Activated CD8-positive, alpha-beta memory T cell treated with anti-CD3 and anti-CD28 coated beads, Interleukin-2, amount 50 U/mL, for 4 hours (primary cell): ENCODE data around the gene SLC25A15.
"Not testable (repeated sequence)": the region's sequence is repeated elsewhere in the genome, so short reads cannot be mapped to it uniquely, and the experiment has no call there.

ENCODE experiments used
- DNase-seq: peaks from one replicate; pipeline ENCODE4 v3.0.0-alpha.2; 2020

Gene SLC25A15

DNA sequence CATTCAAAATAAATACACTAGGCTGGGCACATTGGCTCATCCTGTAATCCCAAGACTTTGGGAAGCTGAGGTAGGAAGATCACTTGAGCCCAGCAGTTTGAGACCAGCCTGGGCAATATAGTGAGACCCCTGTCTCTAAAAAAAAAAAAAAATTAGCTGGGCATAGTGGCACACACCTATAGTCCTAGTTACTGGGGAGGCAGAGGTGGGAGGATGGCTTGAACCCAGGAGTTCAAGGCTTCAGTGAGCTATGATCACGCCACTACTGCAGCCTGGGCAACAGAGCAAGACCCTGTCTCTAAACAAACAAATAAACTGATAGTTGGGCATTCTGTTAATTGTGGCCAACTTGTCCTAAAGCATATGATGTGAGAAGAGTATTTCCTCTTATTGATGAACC lies 6.4 kb upstream of the SLC25A15 start:
- not testable (repeated sequence) for DNase-seq

DNA sequence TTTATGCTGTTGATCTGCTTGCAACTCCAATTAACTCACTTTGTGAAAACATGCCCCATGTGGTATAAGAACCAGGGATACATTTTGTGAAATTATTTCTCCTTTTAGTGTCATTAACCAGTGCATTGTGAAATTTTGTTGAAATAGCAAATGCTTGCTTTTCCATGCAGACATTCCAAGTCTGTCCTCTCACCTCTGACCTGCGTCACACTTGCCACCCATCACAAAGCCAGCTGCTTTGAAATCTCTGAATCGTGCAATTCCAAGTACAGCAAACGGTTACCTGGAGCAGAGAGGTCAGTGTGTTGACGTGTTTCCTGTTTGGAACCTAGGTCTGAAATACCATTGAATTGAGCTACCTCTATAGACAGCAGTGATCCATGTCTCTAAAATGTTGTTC lies 4.9 kb upstream of the SLC25A15 start:
- DNase-seq: no peak

DNA sequence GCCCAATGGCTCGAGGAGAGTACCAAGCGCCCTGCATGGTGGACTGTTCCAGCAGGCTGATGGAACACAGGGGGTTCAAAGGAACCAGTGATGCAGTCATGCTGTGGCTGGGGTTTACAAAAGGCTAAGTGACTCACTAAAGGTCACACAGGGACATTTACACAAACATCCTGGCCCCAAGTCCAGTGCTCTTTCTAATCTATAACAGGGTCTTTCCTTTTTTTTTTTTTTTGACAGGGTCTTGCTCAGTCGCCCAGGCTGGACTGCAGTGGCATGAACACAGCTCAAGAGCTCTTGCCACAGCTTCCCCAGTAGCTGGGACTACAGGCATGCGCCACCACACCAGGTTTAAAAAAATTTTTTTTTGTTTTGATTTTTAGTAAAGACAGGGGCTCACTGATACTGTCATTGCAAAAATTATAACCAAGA lies 2.8 kb upstream of the SLC25A15 start:
- DNase-seq: no peak

DNA sequence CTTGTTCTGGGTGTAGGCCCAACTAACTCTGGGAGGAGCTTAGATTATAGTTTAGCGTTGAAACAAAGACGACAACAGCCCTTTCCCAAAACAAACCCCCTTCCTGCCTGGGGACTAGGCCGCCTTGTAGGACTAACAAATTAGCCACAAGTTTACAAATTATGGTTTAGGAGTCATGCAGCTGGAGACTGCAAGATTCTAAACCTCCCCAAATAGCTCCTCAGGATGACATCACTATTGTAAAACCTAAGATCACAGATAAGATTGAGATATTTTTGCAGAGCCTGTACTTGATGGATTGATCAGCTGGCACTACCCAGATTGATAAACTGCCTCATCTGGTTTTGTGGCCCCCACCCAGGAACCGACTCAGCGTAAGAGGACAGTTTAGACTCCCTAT lies 2.3 kb upstream of the SLC25A15 start:
- no peak for DNase-seq

DNA sequence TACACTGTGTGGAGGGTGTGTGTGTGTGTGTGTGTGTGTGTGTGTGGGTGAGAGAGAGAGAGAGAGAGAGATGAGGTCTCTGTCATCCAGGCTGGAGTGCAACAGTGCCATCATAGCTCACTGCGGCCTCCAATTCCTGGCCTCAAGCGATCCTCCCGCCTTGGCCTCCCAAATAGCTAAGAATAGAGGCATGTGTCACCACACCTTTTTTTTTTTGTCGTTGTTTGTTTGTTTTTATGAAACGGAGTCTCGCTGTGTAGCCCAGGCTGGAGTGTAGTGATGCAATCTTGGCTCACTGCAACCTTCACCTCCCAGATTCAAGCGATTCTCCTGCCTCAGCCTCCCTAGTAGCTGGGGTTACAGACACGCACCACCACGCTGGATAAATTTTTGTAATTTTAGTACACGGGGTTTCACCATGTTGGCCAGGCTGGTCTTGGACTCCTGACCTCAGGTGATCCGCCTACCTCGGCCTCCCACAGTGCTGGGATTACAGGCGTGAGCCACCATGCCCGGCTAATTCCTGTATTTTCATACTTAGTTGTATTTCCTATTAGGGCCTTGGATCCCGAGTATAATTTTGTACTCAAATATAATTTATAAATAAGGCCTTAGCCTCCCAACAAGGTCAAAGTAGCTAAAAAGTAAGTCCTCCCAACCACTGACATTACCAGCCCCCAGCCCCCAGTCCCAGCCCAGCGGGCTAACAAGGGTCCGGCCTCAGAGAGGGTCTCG lies 704 bp upstream of the SLC25A15 start:
- not testable (repeated sequence) for DNase-seq

DNA sequence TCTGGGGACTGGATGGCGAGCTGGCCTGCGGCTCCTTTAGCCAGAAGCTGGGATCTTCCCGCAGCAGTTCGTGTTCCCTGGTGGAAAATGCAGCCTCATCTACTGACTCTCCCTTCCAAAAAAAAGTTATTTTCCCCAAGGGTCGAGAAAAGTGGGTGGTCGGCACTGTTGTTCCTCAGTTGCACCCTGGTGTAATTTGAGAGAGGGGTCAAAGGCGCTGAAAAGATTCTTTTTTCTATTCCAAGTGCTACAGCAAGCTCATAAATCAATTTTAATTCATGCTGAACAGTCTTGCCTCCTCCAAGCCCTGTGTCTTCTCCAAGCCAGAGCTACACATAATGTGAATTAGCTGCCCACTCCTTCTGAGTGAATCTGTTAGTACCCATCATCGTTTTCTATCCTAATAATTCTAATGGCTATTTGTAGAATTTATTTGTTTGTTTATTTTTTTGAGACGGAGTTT lies 774 bp downstream of the SLC25A15 start:
- DNase-seq: no peak

DNA sequence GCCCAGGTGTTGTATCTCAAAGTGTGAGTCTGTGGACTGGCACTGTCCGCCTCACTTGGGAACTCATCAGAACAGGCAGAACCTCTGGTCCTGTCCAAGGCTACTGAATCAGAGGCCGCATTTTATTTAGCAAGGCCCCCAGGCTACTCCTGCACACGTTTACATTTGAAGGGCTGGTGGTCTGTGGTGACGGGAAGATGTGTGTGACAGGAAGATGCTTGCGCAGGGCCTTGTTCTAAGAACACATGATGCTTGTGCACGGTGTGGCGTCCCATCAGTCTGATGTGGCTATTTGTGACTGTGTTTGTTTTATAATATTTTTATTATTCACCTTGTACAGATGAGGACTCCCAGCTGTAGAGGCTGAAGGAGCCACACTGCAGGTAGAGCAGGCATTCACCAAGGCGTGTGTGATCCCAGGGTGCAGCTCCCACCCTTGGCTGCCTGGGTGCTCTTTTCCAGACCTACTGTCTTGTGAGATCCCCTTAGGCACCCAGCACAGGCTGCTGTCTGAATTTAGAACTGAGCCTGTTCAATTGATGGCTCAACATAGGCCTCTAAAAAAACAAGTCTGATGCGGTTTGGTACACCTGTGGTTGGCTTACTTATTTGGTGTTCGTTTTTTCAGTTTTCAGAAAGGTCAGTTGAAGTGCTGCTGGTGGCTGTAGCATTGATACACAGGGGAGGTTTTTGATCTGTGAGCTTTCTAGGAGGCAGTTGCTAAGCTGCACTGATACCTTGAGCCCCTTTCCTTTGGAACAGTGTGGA lies 3.1 kb downstream of the SLC25A15 start:
- no peak for DNase-seq

DNA sequence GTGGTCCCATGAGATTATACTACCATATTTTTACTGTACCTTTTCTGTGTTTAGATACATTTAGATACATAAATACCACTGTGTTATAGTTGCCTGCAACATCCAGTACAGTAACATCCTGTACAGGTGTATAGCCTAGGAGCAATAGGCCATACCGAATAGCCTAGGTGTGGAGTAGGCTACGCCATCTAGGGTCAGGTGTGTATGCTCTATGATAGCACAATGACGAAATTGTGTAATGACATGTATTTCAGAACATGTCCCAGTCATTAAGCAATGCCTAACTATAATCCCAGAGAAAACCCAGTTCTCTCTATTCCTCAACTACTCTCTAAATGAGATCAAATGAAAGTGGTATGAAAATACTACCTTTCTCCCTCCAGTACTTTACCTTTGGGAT lies 3.9 kb downstream of the SLC25A15 start:
- DNase-seq: no peak

DNA sequence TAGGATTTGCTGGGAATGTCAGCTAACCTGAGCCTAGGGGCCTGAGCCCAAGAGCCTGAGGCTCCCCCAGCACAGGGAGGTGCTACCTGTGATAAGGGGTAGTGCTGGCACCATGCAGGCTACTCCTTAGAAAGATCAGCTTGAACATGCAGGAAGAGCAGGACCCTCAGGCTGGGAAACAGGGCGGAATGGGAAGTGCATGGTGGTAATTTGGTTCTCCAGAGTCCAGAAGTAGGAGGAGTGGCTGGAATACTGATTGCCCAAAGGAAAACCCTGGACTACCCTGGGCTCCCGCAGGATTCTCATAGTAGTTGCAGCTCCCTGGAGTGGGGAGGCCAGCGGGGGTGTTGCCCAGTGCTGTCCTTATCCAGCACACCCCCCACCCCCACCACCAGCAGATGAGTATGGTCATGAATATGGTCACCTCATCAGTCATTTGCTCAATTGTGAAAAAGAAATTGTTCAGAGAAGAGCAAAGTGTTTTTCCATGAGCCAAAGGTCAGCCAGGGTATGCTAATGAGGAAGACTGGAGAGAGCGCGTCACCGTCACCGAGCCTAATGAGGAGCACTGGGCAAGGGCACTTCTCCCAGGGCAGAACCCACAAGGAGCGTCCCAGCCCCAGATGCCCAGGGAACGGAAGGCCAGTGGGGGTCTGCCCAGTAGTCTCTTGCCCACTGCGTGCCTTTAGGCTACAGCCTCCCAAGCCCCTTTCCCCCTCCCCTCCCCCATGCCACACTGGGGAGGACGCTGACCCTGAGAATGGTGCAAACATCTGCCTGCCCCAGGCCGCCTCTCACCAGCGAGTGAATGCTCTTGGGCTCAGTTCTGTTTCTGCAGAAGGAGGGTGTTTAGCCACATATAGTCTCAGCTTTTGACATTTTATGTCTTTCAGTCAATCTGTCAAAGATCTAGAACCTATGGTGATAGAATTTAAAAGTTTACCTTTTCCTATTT lies 5.3 kb downstream of the SLC25A15 start:
- DNase-seq: no peak

DNA sequence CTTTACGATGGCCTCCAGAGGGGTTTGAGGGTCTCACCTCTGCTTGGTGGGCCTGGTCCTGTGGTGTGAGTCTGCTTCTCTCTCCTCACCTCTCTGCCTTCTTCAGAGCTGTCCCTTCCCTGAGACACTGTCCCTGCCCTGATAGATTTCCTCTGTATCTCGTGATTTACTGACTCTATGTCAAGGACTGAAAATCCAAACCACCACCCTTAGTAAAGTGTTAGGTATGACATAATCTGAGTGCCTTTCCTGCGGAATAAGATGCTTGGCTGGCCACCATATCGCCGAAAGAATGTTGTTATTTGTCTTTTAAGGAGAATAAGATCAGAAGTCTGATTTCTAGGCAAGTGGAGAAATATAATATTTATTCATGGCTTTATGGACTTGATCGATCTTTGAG lies 7.2 kb downstream of the SLC25A15 start:
- no peak for DNase-seq

DNA sequence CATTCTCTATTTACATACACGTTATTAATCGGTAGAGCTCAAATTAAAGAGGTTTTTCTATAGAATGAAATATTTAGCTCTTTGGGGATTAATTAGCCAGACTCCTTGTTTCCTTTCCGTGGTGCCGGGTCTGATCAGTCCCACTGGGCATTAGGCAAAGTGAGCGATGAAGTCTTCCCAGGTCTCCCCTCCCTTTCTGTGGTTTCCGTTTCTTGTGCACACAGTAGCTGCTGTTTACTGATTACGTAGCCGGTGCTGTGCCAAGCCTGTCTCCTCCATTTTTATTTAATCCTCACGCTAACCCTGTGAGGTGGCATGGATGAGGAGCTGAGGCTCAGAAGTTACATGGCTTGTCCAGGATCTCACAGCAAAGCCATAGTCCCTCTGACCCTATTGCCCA lies 9.0 kb downstream of the SLC25A15 start:
- no peak for DNase-seq

DNA sequence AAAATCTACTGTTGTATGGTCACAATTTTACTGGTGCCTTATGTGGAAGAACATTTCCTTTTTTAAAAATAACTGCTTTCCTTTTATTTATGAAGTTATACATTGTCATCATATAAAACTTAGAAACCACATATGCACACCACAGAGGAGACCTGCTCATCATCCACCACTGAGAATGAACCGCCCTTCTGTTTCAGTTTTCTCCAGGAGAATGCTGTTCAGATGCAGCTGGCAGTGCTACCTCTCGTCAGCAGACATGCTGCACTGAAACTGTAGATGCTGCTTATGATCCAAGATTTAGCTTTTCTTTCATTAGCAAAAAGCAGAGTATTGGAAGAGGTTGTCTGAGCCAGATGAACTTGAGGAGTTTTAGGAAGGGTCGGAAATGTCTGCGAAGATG lies 10.1 kb downstream of the SLC25A15 start:
- no peak for DNase-seq

DNA sequence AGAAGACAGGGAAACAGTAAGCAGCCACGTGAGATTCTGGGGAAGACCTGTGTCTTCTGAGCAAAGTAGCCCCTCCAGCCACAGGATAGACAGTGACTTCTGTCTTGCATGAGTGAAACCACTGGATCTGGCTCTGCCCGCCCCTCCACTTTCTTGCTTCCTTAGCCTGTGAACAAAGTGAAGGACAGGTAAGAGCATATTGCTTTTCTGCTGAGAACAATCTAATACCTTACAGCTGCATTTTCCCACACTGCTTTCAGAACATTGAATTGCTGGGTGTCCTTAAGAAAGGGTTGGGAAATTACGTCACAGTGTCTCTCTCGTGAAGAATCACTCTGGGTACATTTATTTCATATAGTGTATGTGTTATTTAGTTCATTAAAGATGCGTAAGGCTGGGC lies 11.1 kb downstream of the SLC25A15 start:
- DNase-seq: no peak

DNA sequence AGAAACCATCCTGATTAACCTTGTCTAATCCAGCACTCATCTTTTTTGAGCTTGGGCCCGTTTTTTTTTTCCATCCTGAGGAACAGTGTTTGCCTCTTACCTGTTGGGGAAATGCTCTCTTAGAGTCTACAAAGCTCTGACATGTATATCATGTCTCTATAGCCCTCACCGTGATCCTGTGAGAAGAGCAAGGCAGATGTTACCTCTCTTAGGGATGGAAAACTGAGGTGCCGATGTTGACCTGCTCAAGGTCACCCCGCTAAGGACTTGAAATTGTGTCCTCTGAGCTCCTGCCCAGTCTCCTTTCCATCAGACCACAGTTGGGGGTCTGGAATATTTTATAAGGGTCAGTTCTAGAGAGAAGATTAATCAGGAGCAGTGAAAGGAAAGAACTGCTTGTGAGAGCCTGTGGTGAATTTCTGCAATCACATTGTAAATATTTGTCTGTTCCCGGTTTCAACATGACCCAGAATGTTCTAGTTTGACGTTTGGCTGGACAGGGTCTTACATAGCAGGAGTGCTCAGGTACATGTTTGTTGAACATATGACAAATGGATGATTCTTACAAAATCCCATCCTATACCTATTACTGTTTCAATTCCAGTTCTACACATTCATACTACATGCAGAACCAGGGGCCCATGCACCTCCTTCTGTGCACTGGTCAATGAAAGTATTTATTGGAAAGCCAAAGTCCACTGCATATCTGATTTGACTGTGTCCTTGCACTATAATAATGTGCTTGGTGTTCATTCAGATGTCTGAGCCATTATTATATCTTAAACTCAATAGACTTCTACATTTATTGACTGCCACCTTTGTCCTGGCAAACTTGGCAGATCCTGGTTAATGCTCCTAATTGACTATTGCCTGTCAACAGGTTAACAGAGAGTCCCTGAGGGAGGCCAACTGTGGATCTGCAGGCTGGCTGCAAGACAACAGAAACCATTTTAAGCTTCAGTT lies 12.1 kb downstream of the SLC25A15 start:
- no peak for DNase-seq

DNA sequence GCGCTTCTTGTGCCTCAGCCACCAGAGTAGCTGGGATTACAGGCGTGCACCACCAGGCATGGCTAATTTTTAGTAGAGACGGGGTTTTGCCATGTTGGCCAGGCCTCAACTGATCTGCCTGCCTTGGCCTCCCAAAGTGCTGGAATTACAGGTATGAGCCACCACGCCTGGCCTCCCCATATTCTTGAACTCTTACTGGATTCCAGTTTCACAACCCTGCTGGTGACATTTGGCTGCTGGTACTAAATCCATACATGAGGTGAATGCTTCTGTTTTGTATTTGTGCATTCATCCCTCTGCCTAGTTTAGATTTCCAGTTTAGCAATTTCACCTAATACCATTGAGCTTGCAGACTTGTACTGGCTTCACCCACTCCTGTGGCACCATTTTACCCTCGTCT lies 13.9 kb downstream of the SLC25A15 start:
- DNase-seq: no peak

DNA sequence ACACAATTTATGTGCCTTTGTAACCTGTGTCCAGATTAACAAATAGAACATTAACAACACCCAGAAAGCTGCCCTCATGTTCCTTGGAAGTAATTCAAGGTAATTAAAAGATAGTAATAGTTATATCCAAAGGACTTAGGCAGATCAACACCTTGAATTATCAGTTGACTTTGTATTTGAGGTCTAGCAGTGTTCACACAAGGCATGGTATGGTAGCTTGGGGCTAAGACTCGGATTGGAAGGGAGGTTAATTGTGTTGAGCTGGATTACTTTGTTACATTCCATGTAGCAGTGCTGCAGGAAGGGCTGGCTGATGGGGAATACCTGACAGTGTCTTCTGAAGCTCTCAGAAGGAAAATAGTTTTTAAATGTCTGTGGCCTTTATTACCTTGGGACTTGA lies 16.8 kb downstream of the SLC25A15 start:
- no peak for DNase-seq

DNA sequence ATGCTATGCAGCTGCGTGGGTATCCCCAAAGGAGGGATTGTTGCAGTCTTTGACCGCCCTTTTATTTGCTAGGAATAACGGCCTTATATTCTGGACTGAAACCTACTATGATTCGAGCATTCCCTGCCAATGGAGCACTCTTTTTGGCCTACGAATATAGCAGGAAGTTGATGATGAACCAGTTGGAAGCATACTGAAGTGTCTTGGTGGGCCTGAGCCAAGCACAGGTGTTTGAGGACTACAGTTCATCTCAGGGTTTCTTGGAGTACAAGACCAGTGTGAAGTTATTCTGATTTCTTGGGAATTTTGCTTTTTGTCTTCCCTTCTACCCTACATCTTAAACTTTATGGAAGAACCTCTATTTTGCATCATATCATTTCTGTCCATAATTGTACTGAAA lies 20.1 kb downstream of the SLC25A15 start:
- DNase-seq: no peak

DNA sequence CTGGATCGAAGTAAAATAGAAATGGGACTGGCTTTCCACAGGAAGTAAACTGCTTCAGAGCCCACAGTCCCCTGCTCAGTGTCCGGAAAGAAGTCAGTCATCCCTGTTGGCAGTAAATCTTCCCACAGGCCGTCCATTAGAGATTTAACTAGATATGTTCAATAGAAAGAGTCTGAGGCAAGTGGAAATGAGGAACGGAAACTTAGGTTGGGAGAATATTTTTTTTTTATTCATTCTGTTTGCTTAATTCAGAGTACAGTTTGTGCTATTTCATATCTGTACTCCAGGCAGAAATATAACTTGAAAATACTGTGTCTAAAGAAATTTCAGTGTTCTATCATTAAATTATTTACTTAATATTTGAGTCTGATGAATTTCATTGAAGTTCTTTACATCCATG lies 22.7 kb downstream of the SLC25A15 start:
- DNase-seq: no peak

DNA sequence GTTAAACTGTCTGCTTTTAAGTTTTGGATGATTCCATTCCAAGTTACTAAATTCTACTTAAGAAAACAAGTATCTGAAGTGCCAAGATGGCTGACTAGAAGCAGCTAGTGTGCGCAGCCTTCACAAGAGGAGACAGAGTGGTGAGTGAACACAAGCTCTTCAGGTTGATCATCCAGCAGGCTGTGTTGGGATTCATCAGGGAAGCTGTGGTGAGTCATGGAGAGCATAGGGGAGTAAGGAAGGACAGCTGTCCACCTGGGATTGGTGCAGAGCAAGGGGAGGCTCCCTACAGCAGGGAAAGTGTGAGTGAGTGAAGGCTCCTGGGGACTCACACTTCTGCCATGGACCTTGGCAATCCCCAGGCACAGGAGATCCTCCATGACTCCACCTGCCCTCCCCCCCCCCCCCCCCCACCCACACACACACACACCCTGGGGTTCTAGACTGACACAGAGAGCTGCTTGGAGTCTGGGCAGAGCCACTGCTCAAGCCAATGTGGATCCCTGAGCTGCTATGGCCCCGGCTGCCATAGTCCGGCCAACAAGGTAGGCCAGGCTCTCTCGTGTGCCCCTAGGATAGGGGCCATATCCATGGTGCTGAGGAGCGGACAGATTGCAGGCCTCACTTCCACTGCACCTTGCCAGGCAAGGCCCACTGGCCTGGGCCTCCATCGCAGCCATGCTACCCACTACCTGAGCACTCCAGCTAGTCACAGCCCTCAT lies 23.5 kb downstream of the SLC25A15 start:
- no peak for DNase-seq

DNA sequence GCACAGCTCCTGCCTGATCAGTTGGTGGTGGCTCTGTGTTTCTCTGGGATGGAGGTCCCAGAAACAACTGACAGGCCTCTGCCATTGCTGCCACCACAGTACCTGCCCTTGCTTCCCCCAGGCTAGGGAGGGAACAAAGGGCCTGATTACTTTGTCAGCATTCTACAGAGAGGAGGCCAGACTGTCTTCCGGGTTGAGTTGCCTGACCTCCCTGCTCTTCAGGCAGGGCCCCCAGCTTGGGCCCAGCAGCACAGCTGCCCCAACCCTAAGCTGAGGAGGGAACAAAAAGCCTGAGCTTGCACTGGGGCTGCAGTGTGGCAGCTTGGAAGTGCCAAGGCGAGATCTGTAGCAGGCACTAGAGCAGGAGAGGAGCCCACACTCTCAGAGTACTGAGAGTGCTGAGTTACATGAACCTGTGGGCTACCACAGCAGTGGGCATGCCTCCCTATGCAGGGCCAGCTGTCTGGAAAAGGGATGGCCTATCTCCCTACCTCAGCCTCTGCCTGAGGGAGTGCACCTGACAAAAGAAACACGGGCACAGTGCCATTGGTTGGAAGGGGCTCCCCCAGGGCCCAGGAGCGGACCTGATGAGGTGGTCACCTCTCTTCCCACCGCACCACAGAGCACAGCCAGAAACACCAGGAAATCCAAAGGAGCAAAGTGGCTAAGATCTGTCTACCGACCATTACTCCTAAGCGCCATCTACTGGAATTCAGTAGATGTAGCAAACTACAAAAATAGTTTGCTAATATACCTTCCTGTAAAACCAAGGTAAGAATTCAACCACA lies 24.4 kb downstream of the SLC25A15 start:
- DNase-seq: no peak

DNA sequence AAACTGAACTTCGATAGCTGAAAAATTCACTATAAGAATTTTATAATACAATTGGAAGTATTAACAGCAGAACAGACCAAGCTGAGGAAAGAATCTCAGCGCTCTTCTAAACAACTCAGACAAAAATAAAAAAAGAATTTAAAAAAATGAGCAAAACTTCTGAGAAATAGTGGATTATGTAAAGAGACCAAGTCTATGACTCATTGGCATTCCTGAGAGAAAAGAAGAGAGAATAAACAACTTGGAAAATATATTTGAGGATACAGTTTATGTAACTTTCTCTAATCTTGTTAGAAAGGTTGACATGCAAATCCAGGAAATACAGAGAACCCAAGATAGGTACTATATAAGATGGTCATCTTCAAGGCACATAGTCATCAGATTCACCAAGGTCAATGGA lies 25.4 kb downstream of the SLC25A15 start:
- no peak for DNase-seq
